BJ (cell line): ENCODE data around the gene CNN3. TPM values are rescaled to one million over a fixed set of nuclear protein-coding genes. Genes with fewer than 3 reads are reported as not detected.

ENCODE experiments used
- CTCF ChIA-PET: fragments of 350-600 bp; formaldehyde crosslinking; extraction: SDS; loops from one replicate; lab custom pipeline; 2021; ENCODE audit warnings: antibody characterized with exemption, inconsistent platforms; lab: Yijun Ruan, JAX
- POLR2A ChIA-PET: fragments of 300-600 bp; sonication (Branson Sonifier 250); formaldehyde crosslinking; extraction: SDS; loops from one replicate; lab custom pipeline; 2021; ENCODE audit warnings: antibody characterized with exemption; lab: Charles Lee
- DNase-seq: peaks from one replicate; pipeline ENCODE4 v3.0.0-alpha.2; 2011; ENCODE audit warnings: low read depth
- H3K27me3 ChIP-seq: 2 replicates; pipeline ENCODE4 v1.6.0; 2011; ENCODE audit warnings: low read length; ENCODE audit not compliant: control insufficient read depth, insufficient read depth
- H3K36me3 ChIP-seq: 2 replicates; pipeline ENCODE4 v1.5.1; 2011; ENCODE audit warnings: low read length; ENCODE audit not compliant: control insufficient read depth, insufficient read depth
- H3K4me3 ChIP-seq: 2 replicates; pipeline ENCODE4 v1.5.1; 2011; ENCODE audit warnings: low read depth, mild to moderate bottlenecking, control low read depth, low read length
- CTCF ChIP-seq: IDR thresholded peaks from 2 replicates; pipeline ENCODE4 v1.5.1; 2011; ENCODE audit warnings: low read depth, mild to moderate bottlenecking, control low read depth, inconsistent platforms, low read length, moderate library complexity; ENCODE audit not compliant: insufficient read depth
- polyA plus RNA-seq: library from polyadenylated mRNA; depleted of rRNA; stranded (reverse); fragments of >200 nt; gene quantifications from 2 replicates; pipeline ENCODE4 v1.2.3, GENCODE V29; 2011

Gene CNN3
- polyA plus RNA-seq, 1 experiment: 169 TPM

GRCh38 chr1:94903280-94904009 lies 23.5 kb downstream of the CNN3 start:
- ChIA-PET POLR2A (interaction anchor here (0.6 kb wide), 1 partner anchor 79 kb away, joined by 3 read pairs; no protein-coding TSS in a partner anchor), CTCF (interaction anchor here (0.6 to 2.4 kb wide), 2 partner anchors 21 to 835 kb away, joined by 3 to 4 read pairs; no protein-coding TSS in a partner anchor)
- Histone ChIP-seq H3K4me3 (no peak overlapping the region), H3K27me3 (no peaks in the 10 kb centered on the region), H3K36me3 (no peaks in the 10 kb centered on the region; the same call in 1 of the 2 replicates)
- DNase-seq: no peak
- TF ChIP-seq CTCF: no peak

GRCh38 chr1:94901841-94902240 lies 25.1 kb downstream of the CNN3 start:
- TF ChIP-seq CTCF: no peak
- Histone ChIP-seq H3K4me3 (no peak overlapping the region), H3K36me3 (no peaks in the 10 kb centered on the region; the same call in none of the 2 replicates), H3K27me3 (no peaks in the 10 kb centered on the region)
- ChIA-PET POLR2A (no interaction called here), CTCF (interaction anchor here (1.2 to 2.4 kb wide), 3 partner anchors 23 to 142 kb away, joined by 4 to 12 read pairs (median 4); no protein-coding TSS in a partner anchor)
- no peak for DNase-seq

- no peak overlapping the region for H3K4me3 ChIP-seq
- ChIA-PET CTCF (interaction anchor here (0.7 to 3.2 kb wide), 5 partner anchors 10 to 144 kb away, joined by 3 to 13 read pairs (median 3); no protein-coding TSS in a partner anchor), POLR2A (interaction anchor here (0.6 to 0.7 kb wide), 3 partner anchors 10 to 27 kb away, joined by 3 to 7 read pairs (median 4); partner anchors contain the start of gene CNN3)
- TF ChIP-seq CTCF: no peak
- no peak for DNase-seq
- peaks cover 4% of the 10 kb centered on the region for H3K36me3 ChIP-seq
- H3K27me3 ChIP-seq: no peaks in the 10 kb centered on the region
Measured at GRCh38 chr1:94899756-94900155, 27.2 kb downstream of the CNN3 start.

GRCh38 chr1:94898491-94899385 lies 28.2 kb downstream of the CNN3 start:
- Histone ChIP-seq H3K36me3 (peaks cover 4% of the 10 kb centered on the region), H3K4me3 (no peak overlapping the region), H3K27me3 (no peaks in the 10 kb centered on the region)
- no peak for TF ChIP-seq CTCF
- CTCF ChIA-PET: interaction anchor here (0.8 to 3.2 kb wide), 4 partner anchors 34 to 143 kb away, joined by 3 to 13 read pairs (median 7); no protein-coding TSS in a partner anchor
- POLR2A ChIA-PET: interaction anchor here (0.7 kb wide), 2 partner anchors 9 to 25 kb away, joined by 4 to 7 read pairs; no protein-coding TSS in a partner anchor
- no peak for DNase-seq

GRCh38 chr1:94895518-94895917 lies 31.4 kb downstream of the CNN3 start:
- no peaks in the 10 kb centered on the region for H3K27me3 ChIP-seq
- H3K36me3 ChIP-seq: peaks cover 4% of the 10 kb centered on the region
- TF ChIP-seq CTCF: no peak
- no peak overlapping the region for H3K4me3 ChIP-seq
- ChIA-PET CTCF (interaction anchor here (0.7 to 0.9 kb wide), 2 partner anchors 41 to 144 kb away, joined by 3 read pairs; no protein-coding TSS in a partner anchor), POLR2A (no interaction called here)
- DNase-seq: no peak
